Stimulated activated CD4-positive, alpha-beta T cell treated with anti-CD3 and anti-CD28 coated beads, Interleukin-4, amount 100 ng/mL, for 24 hours (primary cell): ENCODE data around the gene CREB5.
A peak's percentile ranks its signal among the peaks of the same experiment; 100 is the strongest.

Experiments
- DNase-seq: peaks from one replicate; pipeline ENCODE4 v3.0.0-alpha.2; 2020

The CREB5 gene

GRCh38 chr7:28408105-28408959, 4.0 kb upstream of the CREB5 start:
- DNase-seq, result no peak

GRCh38 chr7:28408960-28409715, 3.2 kb upstream of the CREB5 start:
- peak; percentile 64 for DNase-seq

- no peak for DNase-seq
These were observed 2.3 kb upstream of the CREB5 start for GRCh38 chr7:28409716-28410627.

- DNase-seq, result no peak
These were observed 1.4 kb upstream of the CREB5 start for GRCh38 chr7:28410628-28411531.

GRCh38 chr7:28413011-28413410, 693 bp downstream of the CREB5 start:
- no peak for DNase-seq

GRCh38 chr7:28414453-28414852, 2.1 kb downstream of the CREB5 start:
- DNase-seq, result no peak

GRCh38 chr7:28417321-28417940, 5.1 kb downstream of the CREB5 start:
- no peak for DNase-seq

GRCh38 chr7:28418311-28418710, 6.0 kb downstream of the CREB5 start:
- no peak for DNase-seq

- DNase-seq, result no peak
These were observed 6.6 kb downstream of the CREB5 start for GRCh38 chr7:28418966-28419365.

- no peak for DNase-seq
These were observed 7.4 kb downstream of the CREB5 start for GRCh38 chr7:28419716-28420115.

GRCh38 chr7:28423112-28423511, 10.8 kb downstream of the CREB5 start:
- no peak for DNase-seq

GRCh38 chr7:28423918-28424514, 11.7 kb downstream of the CREB5 start:
- DNase-seq, result no peak

- DNase-seq, result no peak
These were observed 13.2 kb downstream of the CREB5 start for GRCh38 chr7:28425496-28425895.

GRCh38 chr7:28427236-28427635, 14.9 kb downstream of the CREB5 start:
- DNase-seq, result no peak

- no peak for DNase-seq
These were observed 18.3 kb downstream of the CREB5 start for GRCh38 chr7:28430616-28431015.

- DNase-seq, result no peak
These were observed 19.8 kb downstream of the CREB5 start for GRCh38 chr7:28432105-28432504.

- no peak for DNase-seq
These were observed 20.7 kb downstream of the CREB5 start for GRCh38 chr7:28433039-28433438.

GRCh38 chr7:28433699-28434219, 21.4 kb downstream of the CREB5 start:
- DNase-seq, result no peak

GRCh38 chr7:28434510-28434909, 22.2 kb downstream of the CREB5 start:
- no peak for DNase-seq

- DNase-seq, result no peak
These were observed 22.8 kb downstream of the CREB5 start for GRCh38 chr7:28435152-28435551.
